ENCODE data around the gene GMNN. TPM values are rescaled to one million over a fixed set of nuclear protein-coding genes. Genes with fewer than 3 reads are reported as not detected.

Gene GMNN
- total RNA-seq, 4 donors from 2014 or later = 8.7 to 28.2 (median 17.4) TPM

DNA sequence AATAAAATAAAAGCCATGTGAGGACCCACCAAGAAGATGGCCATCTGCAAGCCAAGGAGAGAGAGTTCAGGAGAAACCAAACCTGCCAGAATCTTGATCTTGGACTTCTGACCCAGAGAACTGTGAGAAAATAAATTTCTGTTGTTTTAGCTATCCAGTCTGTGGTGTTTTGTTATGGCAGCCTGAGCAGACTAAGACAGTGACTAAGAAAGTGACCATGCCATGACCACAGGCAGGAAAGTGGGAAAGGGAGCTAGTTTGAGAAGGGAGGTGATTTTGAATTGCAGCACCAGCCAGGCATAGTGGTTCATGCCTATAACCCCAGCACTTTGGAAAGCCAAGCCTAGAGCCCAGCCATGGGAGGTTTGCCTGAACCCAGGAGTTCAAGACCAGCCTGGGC lies 33.9 kb upstream of the GMNN start:
- Histone ChIP-seq H3K36me3 (no peaks in the 10 kb centered on the region), H3K4me1 (no peaks in the 10 kb centered on the region), H3K27me3 (no peaks in the 10 kb centered on the region), H3K27ac (no peak overlapping the region), H3K4me3 (no peak overlapping the region), H3K9me3 (no peaks in the 10 kb centered on the region)
- no peak for DNase-seq
- TF ChIP-seq, protein P1, sequence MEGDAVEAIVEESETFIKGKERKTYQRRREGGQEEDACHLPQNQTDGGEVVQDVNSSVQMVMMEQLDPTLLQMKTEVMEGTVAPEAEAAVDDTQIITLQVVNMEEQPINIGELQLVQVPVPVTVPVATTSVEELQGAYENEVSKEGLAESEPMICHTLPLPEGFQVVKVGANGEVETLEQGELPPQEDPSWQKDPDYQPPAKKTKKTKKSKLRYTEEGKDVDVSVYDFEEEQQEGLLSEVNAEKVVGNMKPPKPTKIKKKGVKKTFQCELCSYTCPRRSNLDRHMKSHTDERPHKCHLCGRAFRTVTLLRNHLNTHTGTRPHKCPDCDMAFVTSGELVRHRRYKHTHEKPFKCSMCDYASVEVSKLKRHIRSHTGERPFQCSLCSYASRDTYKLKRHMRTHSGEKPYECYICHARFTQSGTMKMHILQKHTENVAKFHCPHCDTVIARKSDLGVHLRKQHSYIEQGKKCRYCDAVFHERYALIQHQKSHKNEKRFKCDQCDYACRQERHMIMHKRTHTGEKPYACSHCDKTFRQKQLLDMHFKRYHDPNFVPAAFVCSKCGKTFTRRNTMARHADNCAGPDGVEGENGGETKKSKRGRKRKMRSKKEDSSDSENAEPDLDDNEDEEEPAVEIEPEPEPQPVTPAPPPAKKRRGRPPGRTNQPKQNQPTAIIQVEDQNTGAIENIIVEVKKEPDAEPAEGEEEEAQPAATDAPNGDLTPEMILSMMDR (IDR thresholded peaks at IDR 0.05) = no peak
- TF ChIP-seq POLR2A (IDR thresholded peaks at IDR 0.05) = no peak
- intact Hi-C loops (cut with DNase I; ENCODE audit: low total_unique reads) = no loop called here

DNA sequence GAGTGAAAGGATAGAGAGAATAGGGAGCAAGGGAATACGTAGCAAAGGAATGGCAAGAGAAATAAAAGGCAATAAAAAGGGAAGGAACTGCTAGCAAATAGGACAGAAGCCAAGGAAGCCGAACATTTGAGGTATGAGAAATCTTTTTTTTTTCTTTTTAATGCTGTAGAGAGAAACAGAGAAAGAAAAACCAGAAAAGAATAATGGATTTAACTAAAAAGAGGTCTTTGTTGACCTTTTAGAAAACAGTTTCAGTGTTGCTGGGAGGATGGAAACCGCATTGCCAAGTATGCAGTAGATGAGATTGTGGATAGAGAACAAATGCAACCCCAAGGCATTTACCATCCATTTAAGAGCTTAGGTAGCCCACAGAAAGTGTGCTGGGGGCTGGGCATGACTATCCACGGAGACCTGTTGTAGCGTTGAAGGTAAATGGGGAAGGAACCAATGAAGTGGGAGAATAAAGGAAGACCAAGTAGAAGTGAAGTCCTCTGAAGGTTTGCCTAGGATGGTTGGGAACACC lies 32.5 kb upstream of the GMNN start:
- Histone ChIP-seq H3K9me3 (no peaks in the 10 kb centered on the region), H3K4me3 (no peak overlapping the region), H3K27ac (no peak overlapping the region), H3K27me3 (no peaks in the 10 kb centered on the region), H3K4me1 (no peaks in the 10 kb centered on the region), H3K36me3 (no peaks in the 10 kb centered on the region)
- TF ChIP-seq POLR2A (IDR thresholded peaks at IDR 0.05) = no peak
- TF ChIP-seq, protein P1 (IDR thresholded peaks at IDR 0.05) = no peak
- intact Hi-C loops (cut with DNase I; ENCODE audit: low total_unique reads) = no loop called here
- no peak for DNase-seq

DNA sequence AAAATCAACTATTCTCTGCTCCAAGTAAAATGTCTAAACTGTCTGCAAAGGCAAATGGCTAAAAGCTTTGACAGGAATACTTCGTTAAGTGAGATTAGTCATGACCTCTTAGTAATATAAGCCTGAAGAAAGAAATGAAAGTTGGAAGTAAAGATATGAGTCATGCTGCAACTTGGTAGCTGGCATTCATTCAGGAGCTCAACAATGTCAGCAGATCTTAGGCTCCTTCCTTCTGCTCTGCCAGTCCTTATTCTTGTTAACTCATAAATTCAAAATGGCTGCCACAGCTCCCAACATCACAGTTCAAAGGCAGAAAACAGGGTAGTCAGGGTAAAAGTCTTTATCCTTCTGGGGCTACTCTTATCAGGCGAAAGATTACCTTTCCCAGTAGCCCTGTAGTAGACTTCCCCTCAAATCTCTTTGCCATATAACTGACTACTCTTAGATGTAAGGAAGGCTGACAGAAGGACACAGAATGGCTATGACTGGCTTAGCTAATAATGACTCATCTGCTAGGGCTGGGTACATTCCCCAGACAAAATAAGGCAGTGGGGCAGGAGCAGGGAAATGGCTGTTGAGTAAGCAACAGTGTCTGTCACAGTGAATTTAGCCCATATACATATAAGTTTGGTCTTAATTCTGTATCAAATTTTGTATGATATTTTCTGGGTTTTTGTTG lies 31.3 kb upstream of the GMNN start:
- H3K4me3 ChIP-seq = no peak overlapping the region
- DNase-seq = no peak
- no peaks in the 10 kb centered on the region for H3K27me3 ChIP-seq
- H3K4me1 ChIP-seq = no peaks in the 10 kb centered on the region
- H3K36me3 ChIP-seq = no peaks in the 10 kb centered on the region
- H3K27ac ChIP-seq = no peak overlapping the region
- TF ChIP-seq POLR2A (IDR thresholded peaks at IDR 0.05) = no peak
- TF ChIP-seq, protein P1 (IDR thresholded peaks at IDR 0.05) = no peak
- intact Hi-C loops (cut with DNase I; ENCODE audit: low total_unique reads) = no loop called here
- no peaks in the 10 kb centered on the region for H3K9me3 ChIP-seq

DNA sequence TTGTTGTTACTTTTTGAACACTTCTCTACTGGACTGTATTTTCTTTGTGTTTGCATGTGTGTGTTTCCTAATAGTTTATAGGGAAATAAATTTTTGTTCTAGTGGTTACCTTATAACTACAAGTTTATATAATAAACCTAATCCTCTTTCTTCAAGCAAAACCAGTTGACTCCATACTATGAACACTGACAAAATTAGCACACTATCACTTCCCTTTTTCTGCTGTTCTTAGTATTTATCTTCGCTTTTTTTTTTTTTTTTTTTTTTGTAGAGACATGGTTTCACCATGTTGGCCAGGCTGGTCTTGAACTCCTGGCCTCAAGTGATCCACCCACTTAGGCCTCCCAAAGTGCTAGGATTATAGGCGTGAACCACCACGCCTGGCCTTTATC lies 30.8 kb upstream of the GMNN start:
- no peaks in the 10 kb centered on the region for H3K9me3 ChIP-seq
- H3K27me3 ChIP-seq = no peaks in the 10 kb centered on the region
- no peak overlapping the region for H3K27ac ChIP-seq
- no peaks in the 10 kb centered on the region for H3K4me1 ChIP-seq
- no peaks in the 10 kb centered on the region for H3K36me3 ChIP-seq
- no peak for TF ChIP-seq POLR2A (IDR thresholded peaks at IDR 0.05)
- TF ChIP-seq, protein P1 (IDR thresholded peaks at IDR 0.05) = no peak
- no peak overlapping the region for H3K4me3 ChIP-seq
- DNase-seq = no peak
- intact Hi-C loops (cut with DNase I; ENCODE audit: low total_unique reads) = no loop called here

DNA sequence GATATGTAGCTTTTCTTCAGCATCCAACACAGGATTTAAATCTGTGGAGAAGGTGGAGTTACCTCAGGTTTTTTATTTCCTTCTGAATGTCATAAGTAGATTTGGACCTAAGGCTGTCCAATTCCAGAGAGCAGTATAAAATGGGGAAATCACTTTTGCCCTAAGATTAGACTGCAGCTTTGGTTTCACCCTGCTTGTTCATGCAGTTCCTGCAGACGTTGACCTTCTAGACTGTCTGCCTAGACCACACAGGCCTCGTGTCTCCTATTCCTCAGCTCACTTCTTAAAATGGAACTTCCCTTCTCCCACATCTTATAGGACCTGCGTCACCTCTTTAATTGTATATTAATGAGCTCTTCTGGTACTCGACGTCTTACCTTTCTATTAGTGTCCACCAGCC lies 29.8 kb upstream of the GMNN start:
- TF ChIP-seq, protein P1 (IDR thresholded peaks at IDR 0.05) = no peak
- no peak for TF ChIP-seq POLR2A (IDR thresholded peaks at IDR 0.05)
- no peak overlapping the region for H3K27ac ChIP-seq
- intact Hi-C loops (cut with DNase I; ENCODE audit: low total_unique reads) = no loop called here
- no peaks in the 10 kb centered on the region for H3K4me1 ChIP-seq
- no peaks in the 10 kb centered on the region for H3K36me3 ChIP-seq
- H3K4me3 ChIP-seq = no peak overlapping the region
- no peaks in the 10 kb centered on the region for H3K9me3 ChIP-seq
- H3K27me3 ChIP-seq = no peaks in the 10 kb centered on the region
- DNase-seq = no peak

Data from uterus (tissue), 4 donors.